GM21447 (cell line): ENCODE data around the gene PEAK3.

Experiments
- ATAC-seq: cut with Tn5 transposase; IDR thresholded peaks from one replicate; pipeline ENCODE4 v1.9.1; 2021; ENCODE audit not compliant: unreplicated experiment

Gene PEAK3

GRCh38 chr19:2251106-2252054 is 30.6 kb downstream of the PEAK3 start:
- ATAC-seq: no peak

GRCh38 chr19:2250766-2251105 is 31.2 kb downstream of the PEAK3 start:
- ATAC-seq: no peak

- ATAC-seq: no peak
These were observed 31.9 kb downstream of the PEAK3 start for GRCh38 chr19:2249880-2250765.

GRCh38 chr19:2249010-2249866 is 32.7 kb downstream of the PEAK3 start, which contains the start of gene AMH:
Gene AMH (plus strand): TSS chr19:2249323. CDS start chr19:2249333, 10 bp downstream.
- no peak for ATAC-seq

GRCh38 chr19:2248136-2249009 is 33.6 kb downstream of the PEAK3 start:
- no peak for ATAC-seq

- no peak for ATAC-seq
These were observed 34.4 kb downstream of the PEAK3 start for GRCh38 chr19:2247433-2248101.

- ATAC-seq: no peak
These were observed 35.1 kb downstream of the PEAK3 start for GRCh38 chr19:2246801-2247361.

GRCh38 chr19:2246014-2246620 is 35.9 kb downstream of the PEAK3 start:
- no peak for ATAC-seq

- ATAC-seq: no peak
These were observed 36.7 kb downstream of the PEAK3 start for GRCh38 chr19:2245273-2245672.

GRCh38 chr19:2244486-2244885 is 37.5 kb downstream of the PEAK3 start:
- ATAC-seq: no peak

- no peak for ATAC-seq
These were observed 37.9 kb downstream of the PEAK3 start for GRCh38 chr19:2244125-2244411.

- ATAC-seq: no peak
These were observed 38.5 kb downstream of the PEAK3 start for GRCh38 chr19:2243274-2244124.

GRCh38 chr19:2242816-2243215 is 39.2 kb downstream of the PEAK3 start:
- ATAC-seq: no peak

- ATAC-seq: no peak
These were observed 39.9 kb downstream of the PEAK3 start for GRCh38 chr19:2242092-2242537.

- no peak for ATAC-seq
These were observed 40.9 kb downstream of the PEAK3 start for GRCh38 chr19:2240881-2241760.

- ATAC-seq: no peak
These were observed 41.9 kb downstream of the PEAK3 start for GRCh38 chr19:2239771-2240770.
